B cell (primary cell): ENCODE measurements around the gene MVK.

ENCODE experiments used
- EZH2 ChIP-seq: IDR thresholded peaks from 2 replicates; pipeline ENCODE4 v1.6.1; 2012; ENCODE audit warnings: borderline replicate concordance, low read depth, mild to moderate bottlenecking, moderate library complexity, low read length; ENCODE audit not compliant: insufficient read depth, poor library complexity, severe bottlenecking
- TF ChIP-seq, protein P1 (sequence below): fragments of 200-600 bp; IDR thresholded peaks from one replicate; pipeline ENCODE4 v1.8.0; 2022; ENCODE audit warnings: antibody characterized with exemption, mild to moderate bottlenecking

DNA sequence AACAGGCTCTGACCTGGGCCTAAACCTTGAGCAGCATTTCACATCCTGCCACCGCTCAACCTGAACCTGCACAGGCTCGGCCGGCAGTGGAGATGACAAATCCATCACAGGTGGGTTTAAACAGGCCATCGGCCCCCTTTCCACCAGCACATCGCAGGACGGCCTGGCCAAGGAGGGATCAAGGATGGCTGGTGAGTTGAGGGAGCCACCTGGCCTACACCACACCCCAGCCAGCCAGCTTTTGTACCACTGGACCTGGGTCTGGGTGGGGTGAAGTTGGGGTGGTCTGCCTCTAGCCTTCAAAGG lies 14.4 kb upstream of the MVK start:
- TF ChIP-seq, protein P1, sequence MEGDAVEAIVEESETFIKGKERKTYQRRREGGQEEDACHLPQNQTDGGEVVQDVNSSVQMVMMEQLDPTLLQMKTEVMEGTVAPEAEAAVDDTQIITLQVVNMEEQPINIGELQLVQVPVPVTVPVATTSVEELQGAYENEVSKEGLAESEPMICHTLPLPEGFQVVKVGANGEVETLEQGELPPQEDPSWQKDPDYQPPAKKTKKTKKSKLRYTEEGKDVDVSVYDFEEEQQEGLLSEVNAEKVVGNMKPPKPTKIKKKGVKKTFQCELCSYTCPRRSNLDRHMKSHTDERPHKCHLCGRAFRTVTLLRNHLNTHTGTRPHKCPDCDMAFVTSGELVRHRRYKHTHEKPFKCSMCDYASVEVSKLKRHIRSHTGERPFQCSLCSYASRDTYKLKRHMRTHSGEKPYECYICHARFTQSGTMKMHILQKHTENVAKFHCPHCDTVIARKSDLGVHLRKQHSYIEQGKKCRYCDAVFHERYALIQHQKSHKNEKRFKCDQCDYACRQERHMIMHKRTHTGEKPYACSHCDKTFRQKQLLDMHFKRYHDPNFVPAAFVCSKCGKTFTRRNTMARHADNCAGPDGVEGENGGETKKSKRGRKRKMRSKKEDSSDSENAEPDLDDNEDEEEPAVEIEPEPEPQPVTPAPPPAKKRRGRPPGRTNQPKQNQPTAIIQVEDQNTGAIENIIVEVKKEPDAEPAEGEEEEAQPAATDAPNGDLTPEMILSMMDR, result no peak
- TF ChIP-seq EZH2, result no peak
